ENCODE data around the gene HPGDS.
"Not testable (repeated sequence)": the region's sequence is repeated elsewhere in the genome, so short reads cannot be mapped to it uniquely, and the experiment has no call there.

Gene HPGDS

GRCh38 chr4:94354474-94354896 is 11.8 kb upstream of the HPGDS start:
- no peak for DNase-seq

GRCh38 chr4:94352996-94353395 is 10.4 kb upstream of the HPGDS start:
- DNase-seq: no peak

DNA sequence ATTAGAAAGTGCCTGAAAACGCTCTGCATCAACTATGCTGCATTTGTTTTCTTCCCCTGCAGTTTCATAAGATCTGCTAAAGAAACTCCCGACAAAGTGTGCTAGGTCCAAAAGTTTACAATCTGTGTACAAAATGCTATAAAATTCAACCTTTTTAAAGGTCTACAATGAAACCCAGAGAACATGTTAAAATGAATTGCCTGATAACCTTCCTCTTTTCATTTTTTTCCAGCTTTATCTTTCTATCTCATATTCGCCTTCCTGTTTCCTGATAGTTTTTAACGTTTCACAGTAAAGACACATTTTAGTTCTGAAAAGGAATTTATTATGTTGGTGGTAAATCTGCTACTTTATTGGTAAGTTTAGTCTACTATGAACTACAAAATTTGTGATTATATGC is 9.5 kb upstream of the HPGDS start:
- no peak for DNase-seq

DNA sequence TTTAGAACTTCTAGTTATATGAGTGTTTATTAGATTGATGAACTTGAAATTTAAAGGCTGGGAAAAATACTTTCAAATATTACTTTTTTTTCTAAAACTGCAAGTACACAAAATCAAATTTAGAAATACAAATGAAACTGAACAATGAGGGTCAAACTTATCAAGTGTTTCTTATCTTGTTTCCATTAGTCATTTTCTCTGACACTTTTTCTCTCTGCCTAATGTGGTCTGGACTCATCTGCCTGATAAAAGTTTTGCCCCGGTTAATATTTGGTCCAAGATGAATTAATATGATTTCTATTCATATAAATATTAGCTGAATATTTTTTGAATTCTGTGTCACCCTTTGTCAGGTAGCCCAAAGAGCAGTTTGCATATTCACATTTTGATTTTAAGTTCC is 8.7 kb upstream of the HPGDS start:
- DNase-seq: no peak

- no peak for DNase-seq
Measured at GRCh38 chr4:94350095-94350494, 7.5 kb upstream of the HPGDS start.

GRCh38 chr4:94349193-94349592 is 6.6 kb upstream of the HPGDS start:
- DNase-seq: no peak

DNA sequence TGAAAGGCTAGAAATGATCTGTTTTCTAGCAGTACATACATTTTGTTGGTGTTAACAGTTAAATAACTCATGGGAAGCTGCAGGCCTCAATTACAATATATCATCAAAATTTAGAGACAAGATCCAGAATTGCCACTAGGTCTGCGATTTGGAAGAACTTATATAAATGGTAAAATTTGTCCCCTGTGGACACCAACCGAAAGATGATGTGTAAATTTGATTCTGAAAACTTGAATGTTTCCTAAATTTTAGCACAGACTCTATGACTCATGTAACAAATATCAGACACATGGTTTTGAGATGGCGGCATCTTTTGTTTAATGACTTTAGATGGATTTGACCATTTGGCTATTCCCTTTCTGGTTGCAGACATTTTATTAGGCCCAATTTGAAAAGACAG is 6.0 kb upstream of the HPGDS start:
- DNase-seq: no peak

- DNase-seq: no peak
Measured at GRCh38 chr4:94346541-94346940, 3.9 kb upstream of the HPGDS start.

- no peak for DNase-seq
Measured at GRCh38 chr4:94345969-94346368, 3.3 kb upstream of the HPGDS start.

DNA sequence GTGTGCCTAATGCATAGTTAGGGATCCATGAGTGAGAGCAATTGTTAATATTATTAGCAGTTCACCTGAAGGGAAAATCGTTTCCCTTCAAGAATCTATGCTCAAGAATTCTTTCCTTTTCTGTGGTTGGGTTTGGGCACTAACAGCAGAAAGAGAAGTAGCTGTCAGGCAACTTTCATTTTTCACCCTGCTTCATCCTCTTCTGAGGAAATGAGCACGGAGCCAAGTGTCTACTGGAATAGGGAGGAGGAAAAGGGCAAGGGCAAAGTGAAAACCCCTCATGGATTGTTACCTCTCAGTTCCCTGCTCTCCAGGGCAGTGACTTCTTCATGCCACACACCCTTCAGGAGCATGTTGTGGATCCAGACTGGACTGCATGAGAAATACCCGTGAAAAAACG is 2.6 kb upstream of the HPGDS start:
- no peak for DNase-seq

GRCh38 chr4:94344457-94344856 is 1.8 kb upstream of the HPGDS start:
- no peak for DNase-seq

DNA sequence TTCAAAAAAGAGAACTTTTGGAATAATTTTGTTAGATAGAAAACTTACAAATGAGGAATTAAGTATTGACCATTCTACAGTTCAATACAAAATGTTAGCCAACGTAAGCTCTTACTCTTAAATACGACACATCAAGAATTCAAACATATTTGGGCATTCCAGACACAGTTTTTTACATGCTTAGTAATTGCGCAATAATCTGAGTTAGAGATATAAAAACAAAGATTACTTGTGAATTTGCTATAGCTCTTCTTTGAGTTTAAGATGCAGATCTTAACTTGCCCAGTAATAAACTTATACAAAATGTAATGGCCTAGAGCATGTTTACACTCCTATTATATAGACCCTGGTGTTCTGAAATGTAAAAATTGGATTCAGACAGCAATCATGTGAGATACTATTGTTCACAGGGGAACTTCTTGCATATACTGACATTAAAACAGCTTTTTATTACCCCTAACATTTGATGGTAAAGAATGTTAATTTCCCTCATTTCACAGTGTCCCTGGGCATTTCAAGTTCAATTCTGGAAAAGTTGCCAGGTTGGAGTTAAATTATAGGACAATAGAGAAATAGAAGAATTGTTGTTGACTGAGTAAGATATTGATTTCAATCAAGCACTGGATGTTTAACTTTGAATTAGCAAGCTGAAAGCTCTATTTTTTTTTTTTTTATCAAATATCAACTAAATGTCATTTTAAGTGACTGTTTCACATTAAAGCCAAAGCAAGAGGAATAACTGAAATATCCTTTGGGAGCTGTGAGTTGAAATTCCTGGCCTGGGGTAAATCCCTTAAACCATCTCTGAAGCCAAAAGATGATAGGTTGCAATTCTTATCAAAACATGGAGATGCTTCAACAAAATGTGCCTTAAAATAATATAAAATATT is 910 bp downstream of the HPGDS start:
- no peak for DNase-seq

GRCh38 chr4:94339779-94340178 is 2.9 kb downstream of the HPGDS start:
- no peak for DNase-seq

GRCh38 chr4:94338681-94339351 is 3.8 kb downstream of the HPGDS start:
- DNase-seq: no peak

GRCh38 chr4:94336791-94337190 is 5.8 kb downstream of the HPGDS start:
- not testable (repeated sequence) for DNase-seq

- DNase-seq: no peak
Measured at GRCh38 chr4:94336303-94336702, 6.3 kb downstream of the HPGDS start.

DNA sequence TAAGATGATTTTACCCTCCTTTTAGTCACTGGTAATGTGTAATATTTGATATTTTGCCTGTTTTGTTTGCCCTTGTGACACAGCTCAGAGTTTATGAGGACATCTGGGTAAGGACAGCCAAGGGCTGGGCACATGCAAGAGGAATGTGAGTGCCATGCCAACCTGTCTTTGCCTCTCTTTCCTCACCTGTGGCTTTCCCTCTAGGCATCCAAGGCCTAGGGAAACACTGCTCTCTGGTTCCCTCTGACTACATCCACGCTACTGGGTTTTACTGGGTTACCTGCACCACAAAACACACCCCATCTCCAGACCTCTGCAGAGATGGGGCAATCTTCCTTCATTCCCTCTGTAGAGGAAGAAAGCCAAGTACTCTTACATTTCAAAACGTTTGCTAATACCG is 7.7 kb downstream of the HPGDS start:
- DNase-seq: no peak

- DNase-seq: no peak
Measured at GRCh38 chr4:94334476-94334875, 8.2 kb downstream of the HPGDS start.

DNA sequence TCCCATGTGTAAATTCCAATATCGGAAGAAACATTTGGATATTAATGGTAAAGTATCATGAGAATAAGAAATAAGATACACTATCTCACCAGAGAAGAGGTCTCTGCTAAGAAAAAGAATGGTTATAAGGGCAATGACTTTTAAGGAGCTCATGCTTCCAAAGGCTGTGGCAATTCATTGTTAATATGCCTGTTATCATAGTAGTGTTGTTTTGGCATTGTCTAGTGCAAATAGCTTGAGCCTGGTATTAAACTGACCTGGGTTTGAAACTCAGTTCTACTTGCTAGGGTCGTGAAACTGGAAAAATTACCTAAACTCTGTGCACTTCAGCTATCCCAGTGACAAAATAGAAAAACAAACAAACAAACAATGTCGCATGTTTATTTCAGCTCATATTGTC is 8.8 kb downstream of the HPGDS start:
- DNase-seq: no peak

DNA sequence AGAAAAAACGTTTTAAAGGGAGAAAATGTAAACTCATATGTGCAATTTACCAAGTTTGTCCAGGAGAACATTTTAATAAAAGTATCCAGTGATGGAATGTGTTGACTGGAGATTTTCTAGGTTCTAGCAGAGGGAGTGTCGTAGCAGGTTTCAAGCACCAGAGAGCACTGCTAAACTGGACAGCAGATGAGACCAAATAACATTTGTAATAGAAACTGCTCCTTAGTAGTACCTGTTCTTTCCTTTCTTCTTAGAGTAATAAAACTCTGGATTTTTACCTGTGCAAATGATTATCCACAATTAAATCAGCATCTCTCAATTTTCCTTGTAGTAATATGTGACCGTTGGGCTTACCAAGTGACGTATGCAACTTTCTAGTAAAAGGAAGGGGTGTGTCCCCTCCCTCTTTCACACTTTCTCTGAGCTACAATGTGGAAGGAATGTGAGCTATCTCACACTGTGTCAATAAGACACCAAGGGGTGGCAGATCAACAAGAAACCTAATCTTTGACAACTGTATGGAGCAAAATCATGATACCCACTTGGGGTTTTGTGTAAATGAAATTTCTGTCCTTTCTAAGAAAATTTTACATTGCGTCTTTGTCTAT is 9.5 kb downstream of the HPGDS start:
- DNase-seq: no peak

DNA sequence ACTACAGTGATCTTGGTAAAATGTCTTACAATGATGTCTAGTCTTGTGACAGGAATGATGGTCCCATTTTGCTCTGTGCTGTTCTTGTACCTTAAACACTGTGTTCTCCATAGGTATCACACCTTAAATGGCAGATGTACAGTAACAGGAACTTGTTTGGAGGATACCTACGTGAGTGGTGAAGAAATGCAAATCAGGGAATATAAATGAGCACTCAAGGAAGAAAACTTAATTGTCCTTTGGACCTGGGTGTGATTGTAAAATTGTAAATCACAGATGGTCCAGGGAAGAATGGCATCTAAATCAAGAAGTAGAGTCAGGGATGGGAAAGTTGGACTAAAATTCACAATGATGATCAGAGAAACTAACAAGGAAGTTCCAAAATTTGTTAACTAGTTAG is 12.7 kb downstream of the HPGDS start:
- DNase-seq: no peak

DNA sequence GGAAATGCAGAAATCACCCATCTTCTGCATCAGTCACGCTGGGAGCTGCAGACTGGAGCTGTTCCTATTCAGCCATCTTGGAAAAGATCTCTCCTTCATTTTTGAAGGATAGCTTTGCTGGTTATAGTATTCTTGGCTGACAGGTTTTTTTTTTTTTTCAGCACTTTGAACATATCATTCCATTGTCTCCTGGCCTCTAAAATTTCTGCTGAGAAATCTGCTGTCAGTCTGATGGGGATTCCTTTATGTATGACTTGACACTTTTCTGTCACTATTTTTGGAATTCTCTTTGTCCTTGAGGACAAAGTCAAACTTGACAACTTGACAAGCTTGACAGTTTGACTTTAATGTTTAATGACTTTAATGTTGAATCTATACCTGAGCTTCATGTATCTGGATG is 16.8 kb downstream of the HPGDS start:
- DNase-seq: no peak

GRCh38 chr4:94319927-94320326 is 22.7 kb downstream of the HPGDS start:
- DNase-seq: not testable (repeated sequence)

DNA sequence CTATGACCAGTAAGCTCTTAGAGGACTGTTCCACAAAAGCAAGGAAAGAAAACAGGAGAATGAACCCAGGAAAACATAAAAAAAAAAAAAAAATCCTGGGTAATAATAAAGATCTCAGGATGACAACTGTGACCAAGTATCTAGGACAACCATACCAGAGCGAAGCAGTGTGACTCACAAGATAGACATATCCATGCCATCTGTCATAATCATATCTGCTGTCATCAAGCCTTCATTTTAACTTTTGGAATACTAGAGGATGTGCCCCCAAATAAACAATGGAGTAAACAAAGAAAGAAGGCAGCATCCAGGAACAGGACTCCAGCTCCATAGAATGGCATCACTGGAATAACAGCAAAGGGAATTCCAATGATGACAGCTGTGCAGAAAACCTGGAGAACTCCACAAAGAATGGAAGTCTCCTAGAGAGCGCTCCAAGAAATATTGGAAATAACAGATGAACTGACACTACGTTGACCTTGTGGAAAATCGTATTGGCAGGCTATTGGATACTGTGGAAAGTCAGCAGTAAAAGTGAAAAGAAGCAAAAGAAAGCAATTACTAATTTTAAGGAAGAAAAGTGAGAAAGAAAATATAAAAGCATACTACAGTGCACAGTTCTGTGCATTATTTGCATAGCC is 35.3 kb downstream of the HPGDS start:
- no peak for DNase-seq

Data from SHP77 (cell line).